Umbilical cord (tissue), 2 donors: ENCODE data around the gene RNF13. TPM values are rescaled to one million over a fixed set of nuclear protein-coding genes. Genes with fewer than 3 reads are reported as not detected.
"Not testable (repeated sequence)": the region's sequence is repeated elsewhere in the genome, so short reads cannot be mapped to it uniquely, and the experiment has no call there.

ENCODE experiments used
- DNase-seq: peaks from one replicate; pipeline ENCODE4 v3.0.0-alpha.2; 2015; ENCODE audit warnings: low spot score
- total RNA-seq: library from RNA; depleted of rRNA; stranded (reverse); fragments of >200 nt; gene quantifications from one replicate; pipeline ENCODE4 v1.2.3, GENCODE V29; 2014; ENCODE audit warnings: low replicate concordance; ENCODE audit not compliant: insufficient read depth

The RNF13 gene
- total RNA-seq, 1 donor from 2014 or later: 132 TPM

DNA sequence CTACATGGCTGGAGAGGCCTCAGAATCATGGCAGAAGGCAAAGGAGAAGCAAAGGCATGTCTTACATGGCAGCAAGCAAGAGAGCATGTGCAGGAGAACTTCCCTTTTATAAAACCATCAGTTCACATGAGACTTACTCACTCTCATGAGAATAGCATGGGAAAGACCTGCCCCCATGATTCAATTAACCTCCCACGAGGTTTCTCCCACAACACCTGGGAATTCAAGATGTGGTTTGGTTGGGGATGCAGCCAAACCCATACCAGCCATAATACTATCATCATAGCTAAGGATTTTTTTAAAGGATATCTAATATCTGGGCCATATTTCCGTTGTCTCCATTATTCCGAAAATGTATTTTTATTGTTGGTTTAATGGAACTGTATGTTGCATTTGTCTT lies 26.5 kb downstream of the RNF13 start:
- DNase-seq: not testable (repeated sequence)

- no peak for DNase-seq
These were observed 26.9 kb downstream of the RNF13 start for GRCh38 chr3:149839896-149840295.

DNA sequence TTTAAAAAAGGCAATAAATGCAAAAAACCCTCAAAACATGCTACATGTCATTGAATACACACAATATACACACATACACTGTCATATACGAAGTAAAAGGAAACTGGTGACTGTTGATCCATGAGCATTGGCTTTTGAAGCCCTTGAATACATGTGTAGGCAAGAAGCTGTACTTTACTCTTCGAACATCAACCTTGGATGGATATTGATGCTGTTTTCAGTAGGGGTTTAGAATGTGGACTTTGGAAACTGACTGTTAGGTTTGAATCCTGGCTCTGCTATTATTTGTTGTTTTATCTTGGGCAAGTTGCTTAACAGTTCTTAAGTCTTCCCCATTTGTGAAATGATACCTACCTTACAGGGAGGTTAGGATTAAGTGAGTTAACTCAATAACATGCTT lies 30.5 kb downstream of the RNF13 start:
- DNase-seq: no peak

DNA sequence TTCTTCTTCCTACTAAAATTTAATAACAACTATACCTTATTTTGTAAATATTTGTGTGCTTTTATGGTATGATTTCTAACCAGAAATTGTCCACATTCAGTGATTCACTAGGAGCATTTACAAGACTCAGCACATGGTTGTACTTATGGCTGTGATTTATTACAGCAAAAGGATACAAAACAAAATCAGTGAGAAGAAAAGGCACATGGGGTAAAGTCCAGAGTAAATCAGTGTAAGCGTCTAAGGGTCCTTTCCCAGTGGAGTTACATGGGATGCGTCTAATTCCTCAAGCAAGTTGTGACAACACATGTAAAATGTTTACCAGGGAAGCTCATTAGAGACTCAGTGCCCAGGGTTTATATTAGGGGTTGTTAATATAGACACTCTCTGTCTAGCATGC lies 31.1 kb downstream of the RNF13 start:
- no peak for DNase-seq

GRCh38 chr3:149845570-149846244 lies 32.7 kb downstream of the RNF13 start:
- DNase-seq: no peak

- DNase-seq: no peak
These were observed 35.2 kb downstream of the RNF13 start for GRCh38 chr3:149848238-149848637.

DNA sequence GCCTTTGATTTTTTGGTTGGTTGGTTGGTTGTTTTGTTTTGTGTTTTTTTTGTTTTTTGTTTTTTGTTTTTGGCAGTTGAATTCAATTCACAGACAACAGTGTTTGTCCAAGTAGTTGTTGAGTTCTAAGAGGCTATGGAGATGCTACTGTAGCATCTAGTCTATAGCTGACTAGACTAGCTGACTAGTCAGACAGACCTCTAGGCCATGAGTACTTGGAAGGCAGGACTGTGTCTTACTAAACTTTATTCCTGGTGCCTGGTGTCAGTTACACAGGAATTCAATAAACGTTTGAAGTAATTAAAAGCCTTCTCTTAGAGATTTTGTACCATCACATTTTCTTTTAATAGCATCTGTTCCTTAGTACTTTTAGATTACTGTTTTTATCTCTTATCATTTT lies 35.7 kb downstream of the RNF13 start:
- DNase-seq: no peak

DNA sequence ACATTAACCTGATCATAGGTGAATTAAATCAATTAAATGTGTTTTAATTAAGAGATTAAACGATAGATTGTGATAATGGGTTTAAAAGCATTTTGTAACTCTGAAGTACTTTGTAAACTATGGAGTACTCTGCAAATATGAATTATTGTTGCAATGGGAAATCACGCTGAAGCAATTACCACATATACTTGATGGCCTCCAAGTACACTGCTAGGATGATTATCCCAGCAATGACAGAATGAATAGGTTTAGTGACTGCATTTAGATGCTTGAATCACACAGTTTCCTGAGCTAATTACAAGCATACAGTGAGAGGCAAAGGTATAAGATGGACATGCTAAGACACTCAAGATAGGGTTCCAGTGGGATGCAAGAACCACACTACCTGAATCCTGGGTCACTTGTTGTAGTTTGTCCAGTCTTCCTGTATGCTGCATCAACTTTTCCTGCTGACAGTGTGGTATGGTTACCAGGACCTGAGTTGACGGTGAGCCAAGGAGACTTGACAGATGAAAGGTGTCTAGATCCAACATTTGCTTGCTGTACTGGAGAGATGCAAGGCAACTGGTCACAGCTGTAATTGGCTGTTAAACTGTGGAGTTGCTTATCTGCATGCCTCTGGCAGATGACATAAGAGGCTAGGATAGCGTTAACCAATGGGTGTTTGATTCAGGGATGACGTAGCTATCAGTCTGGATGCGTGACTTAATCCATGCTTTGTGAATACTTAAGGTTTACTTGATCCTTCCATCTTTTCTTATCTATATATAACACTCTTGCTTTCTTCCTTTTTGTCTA lies 38.0 kb downstream of the RNF13 start:
- DNase-seq: no peak

DNA sequence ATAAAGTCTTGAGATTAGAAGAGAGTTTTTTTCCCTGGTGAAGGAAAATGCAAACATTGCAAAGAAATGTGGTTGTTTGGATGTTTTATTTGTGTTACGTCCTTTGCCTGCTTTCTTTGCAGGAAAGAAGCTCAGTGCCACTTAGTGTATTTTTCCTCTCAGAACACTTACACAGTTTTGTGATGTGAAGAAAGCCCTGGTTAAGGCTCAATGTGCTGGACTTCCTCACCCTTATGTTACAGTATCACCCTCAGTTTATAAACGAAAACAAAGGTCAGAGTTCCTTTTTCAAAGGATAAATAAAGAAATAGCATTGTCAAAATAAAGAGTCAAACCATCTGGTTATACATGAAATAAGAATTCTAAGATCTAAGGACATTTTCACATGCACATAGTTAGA lies 45.9 kb downstream of the RNF13 start:
- no peak for DNase-seq

DNA sequence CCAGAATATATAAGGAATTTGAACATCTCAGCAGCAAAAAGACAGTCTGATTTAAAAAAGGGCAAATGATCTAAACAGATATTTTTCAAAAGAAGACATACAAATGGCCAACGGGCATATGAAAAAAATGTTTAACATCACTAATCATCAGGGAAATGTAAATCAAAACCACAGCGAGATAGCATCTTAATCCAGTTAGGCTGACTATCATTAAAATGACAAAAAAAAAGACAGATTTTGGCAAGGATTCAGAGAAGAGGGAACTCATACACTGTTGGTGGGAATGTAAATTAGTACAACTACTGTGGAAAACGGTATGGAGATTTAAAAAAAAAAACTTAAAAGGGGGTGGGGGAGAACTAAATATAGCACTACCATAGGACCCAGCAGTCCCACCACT lies 47.9 kb downstream of the RNF13 start:
- peak; percentile 2 for DNase-seq

DNA sequence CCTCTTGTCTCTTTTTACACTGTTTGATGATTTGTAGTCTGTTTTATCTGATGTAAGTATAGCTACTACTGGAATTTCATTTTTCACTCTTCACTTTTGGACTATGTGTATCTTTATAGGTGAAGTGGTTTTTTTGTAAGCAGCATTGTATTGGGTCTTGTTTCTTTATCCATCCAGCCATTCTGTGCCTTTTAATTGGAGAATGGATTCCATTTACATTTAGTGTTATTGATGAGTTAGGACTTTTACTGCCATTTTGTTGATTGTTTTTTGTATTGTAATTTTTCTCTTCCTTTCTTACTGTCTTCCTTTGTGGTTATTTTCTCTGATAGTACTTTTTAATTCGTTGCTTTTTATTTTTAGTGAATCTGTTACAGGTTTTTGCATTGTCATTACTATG lies 54.5 kb downstream of the RNF13 start:
- DNase-seq: no peak

GRCh38 chr3:149871855-149872254 lies 58.8 kb downstream of the RNF13 start:
- no peak for DNase-seq

GRCh38 chr3:149872589-149872988 lies 59.6 kb downstream of the RNF13 start:
- no peak for DNase-seq

DNA sequence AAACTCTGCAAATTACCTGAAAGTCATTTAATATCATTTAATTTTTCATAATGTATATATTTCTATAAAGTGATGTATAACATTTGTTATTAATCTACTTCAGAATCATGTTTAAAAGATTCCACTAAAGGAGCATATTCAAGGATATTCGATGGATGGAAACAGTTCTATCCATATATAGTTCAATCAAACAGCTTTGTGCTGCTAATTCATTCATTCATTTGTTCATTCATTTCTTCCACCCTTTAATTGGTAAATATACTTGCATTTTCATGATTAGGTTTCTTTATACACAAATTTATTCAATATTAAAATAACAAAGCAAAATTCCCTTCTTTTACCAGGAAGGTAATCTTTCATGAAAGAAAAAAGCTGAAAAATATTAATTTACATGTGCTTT lies 64.7 kb downstream of the RNF13 start:
- DNase-seq: no peak

GRCh38 chr3:149879872-149880271 lies 66.9 kb downstream of the RNF13 start:
- DNase-seq: peak; percentile 69

GRCh38 chr3:149881879-149882278 lies 68.9 kb downstream of the RNF13 start:
- DNase-seq: no peak

GRCh38 chr3:149883134-149883533 lies 70.1 kb downstream of the RNF13 start:
- no peak for DNase-seq

GRCh38 chr3:149883860-149884259 lies 70.8 kb downstream of the RNF13 start:
- not testable (repeated sequence) for DNase-seq

GRCh38 chr3:149884848-149885247 lies 71.8 kb downstream of the RNF13 start:
- not testable (repeated sequence) for DNase-seq

DNA sequence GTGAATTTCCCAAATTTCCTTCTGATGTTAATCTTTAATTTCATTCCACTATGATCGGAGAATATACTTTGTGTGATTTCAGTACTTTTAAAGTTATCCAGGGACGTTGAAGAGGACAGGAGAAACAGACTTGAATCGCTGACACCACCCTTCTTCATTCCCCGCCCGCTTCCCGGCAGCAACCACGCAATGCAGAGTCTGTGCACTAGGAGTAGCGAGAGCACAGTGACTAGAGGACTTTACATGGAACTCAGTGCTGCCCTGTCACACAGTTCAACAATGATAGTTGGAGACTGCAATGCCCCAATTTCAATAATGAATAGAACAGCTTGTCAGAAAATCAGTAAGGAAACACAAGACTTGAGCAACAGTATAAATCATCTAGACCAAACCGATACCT lies 73.9 kb downstream of the RNF13 start:
- no peak for DNase-seq

- DNase-seq: no peak
These were observed 78.6 kb downstream of the RNF13 start for GRCh38 chr3:149891621-149892020.

DNA sequence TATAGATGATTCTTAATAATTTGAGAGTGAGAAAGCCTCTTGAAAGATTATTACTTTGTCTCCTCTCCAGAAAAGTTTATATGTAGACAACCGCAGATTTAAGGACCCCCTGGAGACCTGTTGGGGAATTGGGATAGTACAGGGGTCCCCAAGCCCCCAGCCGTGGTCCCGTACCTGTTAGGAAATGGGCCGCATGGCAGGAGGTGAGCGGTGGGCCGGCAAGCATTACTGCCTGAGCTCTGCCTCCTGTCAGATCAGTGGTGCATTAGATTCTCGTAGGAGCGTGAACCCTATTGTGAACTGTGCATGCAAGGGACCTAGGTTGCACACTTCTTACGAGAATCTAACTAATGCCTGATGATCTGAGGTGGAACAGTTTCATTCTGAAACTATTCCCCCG lies 79.4 kb downstream of the RNF13 start:
- DNase-seq: no peak

DNA sequence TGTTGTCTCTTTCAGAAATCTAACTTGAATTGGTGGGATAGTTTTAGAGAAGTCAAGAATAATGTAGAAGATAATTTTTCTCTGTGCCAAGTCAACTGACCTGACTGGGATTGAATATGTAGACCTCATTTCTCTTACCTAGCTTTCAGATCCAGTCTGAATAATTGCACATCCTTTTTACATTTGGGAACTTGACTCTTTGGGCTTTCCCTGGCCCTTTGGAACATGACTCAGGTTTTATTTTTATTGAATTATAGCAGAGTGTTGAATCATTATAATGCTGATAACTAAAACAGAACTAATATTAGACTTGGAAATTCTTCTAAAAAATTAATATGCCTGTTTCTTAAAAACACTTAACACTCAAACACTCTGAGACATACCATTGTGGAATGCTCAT lies 81.2 kb downstream of the RNF13 start:
- no peak for DNase-seq
